SK-N-SH (cell line): ENCODE measurements around the gene UVRAG. TPM values are rescaled to one million over a fixed set of nuclear protein-coding genes. Genes with fewer than 3 reads are reported as not detected.
"Not testable (repeated sequence)": the region's sequence is repeated elsewhere in the genome, so short reads cannot be mapped to it uniquely, and the experiment has no call there.

Source experiments
- CTCF ChIA-PET: fragments of 300-600, 350-600 bp; formaldehyde crosslinking; extraction: SDS; loops from one replicate; lab custom pipeline; 2021; lab: Yijun Ruan, JAX
- POLR2A ChIA-PET: fragments of 350-600 bp; sonication (Branson Sonifier 250); formaldehyde crosslinking; extraction: SDS; loops from one replicate; lab custom pipeline; 2020; ENCODE audit warnings: antibody characterized with exemption, inconsistent platforms; lab: Yijun Ruan, JAX
- DNase-seq: peaks from one replicate; pipeline ENCODE4 v3.0.0; 2012
- H2AFZ ChIP-seq: fragments of 200-600 bp; sonication (generic); 2 replicates; pipeline ENCODE4 v1.8.1; 2016; ENCODE audit warnings: antibody characterized with exemption, mild to moderate bottlenecking, low read depth
- H3F3A ChIP-seq: fragments of 200-600 bp; sonication (generic); replicated peaks from 2 replicates; pipeline ENCODE3; 2016; ENCODE audit warnings: antibody characterized with exemption, mild to moderate bottlenecking; ENCODE audit not compliant: insufficient read depth
- H3K27ac ChIP-seq, 2 experiments: fragments of 200-500 bp in 1 of 2; fragments of 200-600 bp in 1 of 2; sonication (Bioruptor generic) in 1 of 2; sonication (generic), shearing (Covaris generic) in 1 of 2; 2 replicates each; pipeline versions ENCODE4 v1.5.1 to v1.6.1; 2014 to 2016; ENCODE audit warnings: low read depth in 2 of 2, inconsistent platforms in 1 of 2, low read length in 1 of 2, mild to moderate bottlenecking in 1 of 2, mixed read lengths in 1 of 2
- H3K27me3 ChIP-seq: fragments of 200-600 bp; sonication (generic), shearing (Covaris generic); 2 replicates; pipeline ENCODE4 v1.6.1; 2016; ENCODE audit warnings: mixed run types; ENCODE audit not compliant: insufficient read depth
- H3K36me3 ChIP-seq, 2 experiments: fragments of 200-500 bp in 1 of 2; fragments of 200-600 bp in 1 of 2; sonication (Bioruptor generic) in 1 of 2; sonication (generic) in 1 of 2; replicated peaks in 1 of 2; 2 replicates each; pipeline versions ENCODE3 to v1.5.1; 2014 to 2016; ENCODE audit warnings: low read length in 1 of 2, mild to moderate bottlenecking in 1 of 2; ENCODE audit not compliant: insufficient read depth in 2 of 2, control insufficient read depth in 1 of 2
- H3K4me1 ChIP-seq, 2 experiments: fragments of 200-500 bp in 1 of 2; fragments of 200-600 bp in 1 of 2; sonication (Bioruptor generic) in 1 of 2; sonication (generic), shearing (Covaris generic) in 1 of 2; 2 replicates each; pipeline versions ENCODE4 v1.5.1 to v1.6.1; 2014 to 2016; ENCODE audit warnings: low read depth in 1 of 2, low read length in 1 of 2, mixed run types in 1 of 2; ENCODE audit not compliant: insufficient read depth in 2 of 2, control insufficient read depth in 1 of 2
- H3K4me2 ChIP-seq: fragments of 200-600 bp; sonication (generic), shearing (Covaris generic); 2 replicates; pipeline ENCODE4 v1.6.1; 2017; ENCODE audit warnings: mixed run types
- H3K4me3 ChIP-seq, 2 experiments: fragments of 200-500 bp in 1 of 2; fragments of 200-600 bp in 1 of 2; sonication (Bioruptor generic) in 1 of 2; sonication (generic), shearing (Covaris generic) in 1 of 2; 2 replicates each; pipeline versions ENCODE4 v1.5.1 to v1.8.1; 2014 to 2016; ENCODE audit warnings: low read depth in 2 of 2, inconsistent platforms in 1 of 2, low read length in 1 of 2, mild to moderate bottlenecking in 1 of 2, mixed read lengths in 1 of 2, moderate library complexity in 1 of 2
- H3K79me2 ChIP-seq: fragments of 200-600 bp; sonication (generic); 2 replicates; pipeline ENCODE4 v1.8.1; 2017; ENCODE audit warnings: mild to moderate bottlenecking; ENCODE audit not compliant: insufficient read depth
- H3K9ac ChIP-seq: fragments of 200-600 bp; sonication (generic); 2 replicates; pipeline ENCODE4 v1.6.1; 2017; ENCODE audit warnings: mixed run types
- H3K9me2 ChIP-seq: fragments of 200-600 bp; sonication (generic); 2 replicates; pipeline ENCODE4 v1.6.1; 2017; ENCODE audit warnings: mixed run types
- H3K9me3 ChIP-seq: fragments of 200-600 bp; sonication (generic); 2 replicates; pipeline ENCODE4 v1.6.1; 2017; ENCODE audit warnings: mixed run types, mild to moderate bottlenecking, moderate library complexity
- H4K20me1 ChIP-seq: fragments of 200-600 bp; sonication (generic); 2 replicates; pipeline ENCODE4 v1.6.1; 2017; ENCODE audit warnings: mild to moderate bottlenecking, mixed run types; ENCODE audit not compliant: insufficient read depth
- CTCF ChIP-seq: fragments of 200-600 bp; sonication (generic); IDR thresholded peaks from 2 replicates; pipeline ENCODE4 v1.6.1; 2017; ENCODE audit warnings: antibody characterized with exemption, mild to moderate bottlenecking, moderate library complexity
- FOXJ3 ChIP-seq: sonication (generic); formaldehyde crosslinking; IDR thresholded peaks from 2 replicates; pipeline ENCODE4 v1.5.1; 2020; ENCODE audit warnings: mild to moderate bottlenecking, missing genetic modification reagents
- RXRA ChIP-seq: IDR thresholded peaks from 2 replicates; pipeline ENCODE4 v1.4.0; 2012; ENCODE audit warnings: low read depth, mild to moderate bottlenecking, borderline replicate concordance
- TAF1 ChIP-seq: IDR thresholded peaks from 2 replicates; pipeline ENCODE4 v1.6.1; 2012; ENCODE audit warnings: low read depth, mild to moderate bottlenecking, low read length, moderate library complexity, borderline replicate concordance
- WGBS: methylation state at CpG from one replicate; pipeline ENCODE4 v1.1.6; 2017; ENCODE audit warnings: low lambda C conversion rate; 5-methylcytosine and 5-hydroxymethylcytosine counted together
- polyA plus RNA-seq, 3 experiments: library from polyadenylated mRNA; depleted of rRNA; stranded (reverse); fragments of >200 nt; gene quantifications; 2 replicates each; pipeline ENCODE4 v1.2.3, GENCODE V29; 2012

The UVRAG gene
- polyA plus RNA-seq, 1 of the 3 experiments (the other 2 are of a cell fraction): 5.8 TPM

- peak overlapping the region; percentile 17; the same call in 1 of the 2 replicates for H3K4me2 ChIP-seq
- H3K4me3 ChIP-seq: no peak overlapping the region; a peak in 1 of 4 replicates
- no peaks in the 10 kb centered on the region for H3K27me3 ChIP-seq
- H3K79me2 ChIP-seq: no peaks in the 10 kb centered on the region
- H3K27ac ChIP-seq: peak overlapping the region; percentile 62 to 74
- peaks cover 0 to 3% of the 10 kb centered on the region in 2 experiments for H3K36me3 ChIP-seq
- WGBS: 84% methylated on average over 1 of the region's 1 CpG
- H3K9me3 ChIP-seq: no peaks in the 10 kb centered on the region
- DNase-seq: no peak
- H3K9me2 ChIP-seq: no peaks in the 10 kb centered on the region
- no peak overlapping the region for H2AFZ ChIP-seq
- no peak overlapping the region for H3K9ac ChIP-seq
- H3K4me1 ChIP-seq: peaks cover 17 to 27% of the 10 kb centered on the region in 2 experiments; a peak in 3 of 4 replicates
- peaks cover 19% of the 10 kb centered on the region for H3F3A ChIP-seq
- no peak for TF ChIP-seq TAF1
- no peak for TF ChIP-seq FOXJ3 (CRISPR knock-in tag)
- TF ChIP-seq CTCF: no peak
- no peak for TF ChIP-seq RXRA
- H4K20me1 ChIP-seq: no peaks in the 10 kb centered on the region
- ChIA-PET CTCF (interaction anchor here (1.2 to 1.4 kb wide), 3 partner anchors 76 to 244 kb away, joined by 3 to 5 read pairs (median 4); no protein-coding TSS in a partner anchor), POLR2A (no interaction called here)
These were observed 259.4 kb downstream of the UVRAG start for GRCh38 chr11:76074148-76075095.

- TF ChIP-seq FOXJ3 (CRISPR knock-in tag): no peak
- 94% methylated on average over 2 of the region's 2 CpGs for WGBS
- Histone ChIP-seq H3K9me2 (no peaks in the 10 kb centered on the region), H2AFZ (no peak overlapping the region), H3K9me3 (no peaks in the 10 kb centered on the region), H4K20me1 (no peaks in the 10 kb centered on the region), H3K27ac (no peak overlapping the region), H3K36me3 (peaks cover 0 to 3% of the 10 kb centered on the region in 2 experiments), H3K27me3 (no peaks in the 10 kb centered on the region), H3K4me1 (peaks cover 17 to 27% of the 10 kb centered on the region in 2 experiments; a peak in 3 of 4 replicates), H3K79me2 (no peaks in the 10 kb centered on the region), H3K9ac (no peak overlapping the region), H3K4me2 (no peak overlapping the region), H3F3A (peaks cover 19% of the 10 kb centered on the region), H3K4me3 (no peak overlapping the region)
- CTCF ChIA-PET: interaction anchor here (1.4 kb wide), 1 partner anchor 243 kb away, joined by 5 read pairs; no protein-coding TSS in a partner anchor
- POLR2A ChIA-PET: no interaction called here
- no peak for DNase-seq
These were observed 260.7 kb downstream of the UVRAG start for GRCh38 chr11:76075716-76076115.

- CTCF ChIA-PET, H3K36me3 ChIP-seq, H3K9me3 ChIP-seq, H3K79me2 ChIP-seq, H3K4me3 ChIP-seq, H3K27me3 ChIP-seq, H3K4me2 ChIP-seq, H3K9me2 ChIP-seq, POLR2A ChIA-PET, H3K27ac ChIP-seq, H2AFZ ChIP-seq, DNase-seq, H3K9ac ChIP-seq, H4K20me1 ChIP-seq: not testable (repeated sequence)
- Histone ChIP-seq H3F3A (peaks cover 19% of the 10 kb centered on the region), H3K4me1 (peaks cover 17 to 27% of the 10 kb centered on the region in 2 experiments; a peak in 3 of 4 replicates)
- 91% methylated on average over 4 of the region's 4 CpGs for WGBS
These were observed 261.2 kb downstream of the UVRAG start for GRCh38 chr11:76076253-76076652.
